ENCODE results near the gene NRXN2.

- TF ChIP-seq MYC (CRISPR knock-in tag; IDR thresholded peaks at IDR 0.05; ENCODE audit: borderline replicate concordance): no peak
- TF ChIP-seq STAT6 (CRISPR knock-in tag; IDR thresholded peaks at IDR 0.05; ENCODE audit: borderline replicate concordance): no peak
Measured at GRCh38 chr11:64694026-64694755, 28.8 kb downstream of the NRXN2 start.
